Omental fat pad (tissue), 4 donors: ENCODE results near the gene PRICKLE1. TPM values are rescaled to one million over a fixed set of nuclear protein-coding genes. Genes with fewer than 3 reads are reported as not detected.

Experiments used
- ATAC-seq: fragments of 150-250 bp; one replicate; pipeline ENCODE4 v1.9.1; 2016; ENCODE audit warnings: mild to moderate bottlenecking, moderate library complexity; ENCODE audit not compliant: low FRiP score
- DNase-seq: peaks from one replicate; pipeline ENCODE4 v3.0.0-alpha.2; 2019; ENCODE audit warnings: low spot score
- CTCF ChIP-seq, 3 donors: fragments of 450-650 bp; IDR thresholded peaks; one replicate each; pipeline ENCODE4 v1.5.1; 2016 to 2017; ENCODE audit warnings: antibody characterized with exemption in 3 of 3, mild to moderate bottlenecking in 3 of 3, moderate library complexity in 2 of 3
- total RNA-seq, 4 donors: library from RNA; depleted of rRNA; stranded (reverse); fragments of >200 nt; gene quantifications; one replicate each; pipeline ENCODE4 v1.1.0, GENCODE V29; 2016

The PRICKLE1 gene
- total RNA-seq, 4 donors from 2014 or later, result 7.2 to 10.9 (median 9.3) TPM

GRCh38 chr12:42584651-42585111 lies 4.9 kb downstream of the PRICKLE1 start:
- no peak for ATAC-seq
- no peak for DNase-seq
- TF ChIP-seq CTCF (IDR thresholded peaks at IDR 0.05), result no peak

- DNase-seq (no peak), ATAC-seq (no peak)
- TF ChIP-seq CTCF (IDR thresholded peaks at IDR 0.05), result no peak
Observed at GRCh38 chr12:42583016-42583415, 6.5 kb downstream of the PRICKLE1 start.

GRCh38 chr12:42582498-42582897 lies 7.0 kb downstream of the PRICKLE1 start:
- no peak for ATAC-seq
- no peak for TF ChIP-seq CTCF (IDR thresholded peaks at IDR 0.05)
- no peak for DNase-seq

GRCh38 chr12:42582050-42582449 lies 7.5 kb downstream of the PRICKLE1 start:
- DNase-seq (no peak), ATAC-seq (peak; percentile 33)
- TF ChIP-seq CTCF (IDR thresholded peaks at IDR 0.05), result no peak

GRCh38 chr12:42576374-42576773 lies 13.2 kb downstream of the PRICKLE1 start:
- ATAC-seq, result peak; percentile 22
- TF ChIP-seq CTCF (IDR thresholded peaks at IDR 0.05), result no peak
- no peak for DNase-seq

- TF ChIP-seq CTCF (IDR thresholded peaks at IDR 0.05), result no peak
- DNase-seq (no peak), ATAC-seq (peak; percentile 42)
Observed at GRCh38 chr12:42575717-42576116, 13.8 kb downstream of the PRICKLE1 start.

- no peak for DNase-seq
- no peak for ATAC-seq
- TF ChIP-seq CTCF (IDR thresholded peaks at IDR 0.05), result no peak
Observed at GRCh38 chr12:42574851-42575266, 14.7 kb downstream of the PRICKLE1 start.
